Measurements from ENCODE around the gene MICAL1. TPM values are rescaled to one million over a fixed set of nuclear protein-coding genes. Genes with fewer than 3 reads are reported as not detected.

MICAL1 gene
- total and polyA plus RNA-seq, 2 donors (not counting 1 experiment from before 2014, with no cell fraction given), result 202 to 319 TPM

DNA sequence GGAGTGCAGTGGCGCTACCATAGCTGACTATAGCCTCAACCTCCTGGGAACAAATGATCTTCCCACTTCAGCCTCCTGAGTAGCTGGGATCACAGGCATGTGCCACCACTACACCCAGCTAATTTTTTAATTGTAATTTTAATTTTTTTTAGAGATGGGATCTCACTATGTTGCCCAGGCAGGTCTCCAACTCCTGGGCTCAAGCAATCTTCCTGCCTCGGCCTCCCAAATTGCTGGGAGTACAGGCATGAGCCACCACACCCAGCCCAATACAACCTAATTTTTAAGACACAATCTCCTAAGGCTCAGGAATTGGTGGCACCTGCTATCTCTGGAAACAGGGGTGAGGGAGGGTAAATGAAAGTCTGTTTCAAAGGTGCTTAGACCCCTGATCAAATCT lies 21.6 kb upstream of the MICAL1 start:
- H3K4me3 Mint-ChIP-seq, result peak overlapping the region; percentile 86
- DNase-seq (no peak), ATAC-seq (ENCODE audit: low read depth) (no peak)
- CTCF ChIA-PET, result interaction anchor here (1.1 kb wide), 1 partner anchor 18 kb away, joined by 3 read pairs; no protein-coding TSS in a partner anchor
- Histone ChIP-seq H3K4me3 (ENCODE audit: control extremely low read depth in 1 of 5, extremely low read depth in 1 of 5, insufficient read depth in 1 of 5, low read depth in 2 of 5, low read length in 4 of 5) (peak overlapping the region in 2 of 5 experiments; percentile 12 to 34), H3K4me1 (ENCODE audit: control insufficient read depth in 2 of 2, insufficient read depth in 2 of 2, low read length in 2 of 2) (peaks cover 64 to 69% of the 10 kb centered on the region in 2 donors), H3K79me2 (ENCODE audit: control insufficient read depth, insufficient read depth, low read length) (peaks cover 86% of the 10 kb centered on the region), H4K20me1 (ENCODE audit: control insufficient read depth, insufficient read depth, low read length, poor library complexity, severe bottlenecking) (peaks cover 18% of the 10 kb centered on the region), H3K36me3 (replicated peaks in 1 of 2; ENCODE audit: control extremely low read depth in 1 of 2, control insufficient read depth in 1 of 2, extremely low read depth in 1 of 2, insufficient read depth in 2 of 2, low read length in 1 of 2) (peaks cover 6 to 64% of the 10 kb centered on the region in 2 experiments), H3K9ac (ENCODE audit: low read length) (peak overlapping the region; percentile 68), H3K27ac (ENCODE audit: low read length in 2 of 2) (peak overlapping the region in 1 of 2 donors; percentile 81), H3K27me3 (replicated peaks in 1 of 4; ENCODE audit: control extremely low read depth in 1 of 4, control insufficient read depth in 3 of 4, insufficient read depth in 4 of 4, low read length in 3 of 4) (no peaks in the 10 kb centered on the region), H2AFZ (ENCODE audit: insufficient read depth, low read depth, low read length, poor library complexity, severe bottlenecking) (no peak overlapping the region), H3K4me2 (replicated peaks; ENCODE audit: low read depth, low read length, poor library complexity, severe bottlenecking) (peak overlapping the region; percentile 91), H3K9me3 (ENCODE audit: control extremely low read depth in 1 of 3, control insufficient read depth in 2 of 3, insufficient read depth in 1 of 3, low read length in 2 of 3) (no peaks in the 10 kb centered on the region)
- peaks cover 82% of the 10 kb centered on the region for H3K4me1 Mint-ChIP-seq
- peak overlapping the region; percentile 84 for H3K27ac Mint-ChIP-seq
- TF ChIP-seq, protein P1, sequence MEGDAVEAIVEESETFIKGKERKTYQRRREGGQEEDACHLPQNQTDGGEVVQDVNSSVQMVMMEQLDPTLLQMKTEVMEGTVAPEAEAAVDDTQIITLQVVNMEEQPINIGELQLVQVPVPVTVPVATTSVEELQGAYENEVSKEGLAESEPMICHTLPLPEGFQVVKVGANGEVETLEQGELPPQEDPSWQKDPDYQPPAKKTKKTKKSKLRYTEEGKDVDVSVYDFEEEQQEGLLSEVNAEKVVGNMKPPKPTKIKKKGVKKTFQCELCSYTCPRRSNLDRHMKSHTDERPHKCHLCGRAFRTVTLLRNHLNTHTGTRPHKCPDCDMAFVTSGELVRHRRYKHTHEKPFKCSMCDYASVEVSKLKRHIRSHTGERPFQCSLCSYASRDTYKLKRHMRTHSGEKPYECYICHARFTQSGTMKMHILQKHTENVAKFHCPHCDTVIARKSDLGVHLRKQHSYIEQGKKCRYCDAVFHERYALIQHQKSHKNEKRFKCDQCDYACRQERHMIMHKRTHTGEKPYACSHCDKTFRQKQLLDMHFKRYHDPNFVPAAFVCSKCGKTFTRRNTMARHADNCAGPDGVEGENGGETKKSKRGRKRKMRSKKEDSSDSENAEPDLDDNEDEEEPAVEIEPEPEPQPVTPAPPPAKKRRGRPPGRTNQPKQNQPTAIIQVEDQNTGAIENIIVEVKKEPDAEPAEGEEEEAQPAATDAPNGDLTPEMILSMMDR (IDR thresholded peaks at IDR 0.05), result no peak
- no peak for TF ChIP-seq EZH2 (IDR thresholded peaks at IDR 0.05; ENCODE audit: borderline replicate concordance, insufficient read depth, low read depth, low read length, poor library complexity, severe bottlenecking)
- H3K9me3 Mint-ChIP-seq (ENCODE audit: insufficient read depth), result no peaks in the 10 kb centered on the region
- intact Hi-C loops (cut with micrococcal nuclease), result no loop called here
- POLR2A ChIA-PET, result no interaction called here
- no peaks in the 10 kb centered on the region for H3K27me3 Mint-ChIP-seq
- WGBS (ENCODE audit: insufficient coverage), result 100% methylated on average over 1 of the region's 2 CpGs

GRCh38 chr6:109475625-109476024 lies 20.1 kb upstream of the MICAL1 start:
- Histone ChIP-seq H3K9ac (ENCODE audit: low read length) (no peak overlapping the region), H3K79me2 (ENCODE audit: control insufficient read depth, insufficient read depth, low read length) (peaks cover 86% of the 10 kb centered on the region), H3K9me3 (ENCODE audit: control extremely low read depth in 1 of 3, control insufficient read depth in 2 of 3, insufficient read depth in 1 of 3, low read length in 2 of 3) (no peaks in the 10 kb centered on the region), H3K4me1 (ENCODE audit: control insufficient read depth in 2 of 2, insufficient read depth in 2 of 2, low read length in 2 of 2) (peaks cover 57 to 62% of the 10 kb centered on the region in 2 donors), H3K27ac (ENCODE audit: low read length in 2 of 2) (peak overlapping the region in 1 of 2 donors; percentile 35), H3K4me2 (replicated peaks; ENCODE audit: low read depth, low read length, poor library complexity, severe bottlenecking) (no peak overlapping the region), H2AFZ (ENCODE audit: insufficient read depth, low read depth, low read length, poor library complexity, severe bottlenecking) (no peak overlapping the region), H3K4me3 (ENCODE audit: control extremely low read depth in 1 of 5, extremely low read depth in 1 of 5, insufficient read depth in 1 of 5, low read depth in 2 of 5, low read length in 4 of 5) (no peak overlapping the region), H4K20me1 (ENCODE audit: control insufficient read depth, insufficient read depth, low read length, poor library complexity, severe bottlenecking) (peaks cover 33% of the 10 kb centered on the region), H3K27me3 (replicated peaks in 1 of 4; ENCODE audit: control extremely low read depth in 1 of 4, control insufficient read depth in 3 of 4, insufficient read depth in 4 of 4, low read length in 3 of 4) (no peaks in the 10 kb centered on the region), H3K36me3 (replicated peaks in 1 of 2; ENCODE audit: control extremely low read depth in 1 of 2, control insufficient read depth in 1 of 2, extremely low read depth in 1 of 2, insufficient read depth in 2 of 2, low read length in 1 of 2) (peaks cover 1 to 66% of the 10 kb centered on the region in 2 experiments)
- H3K4me1 Mint-ChIP-seq, result peaks cover 80% of the 10 kb centered on the region
- no peaks in the 10 kb centered on the region for H3K27me3 Mint-ChIP-seq
- no peak for DNase-seq
- CTCF ChIA-PET, result no interaction called here
- POLR2A ChIA-PET, result no interaction called here
- no peaks in the 10 kb centered on the region for H3K9me3 Mint-ChIP-seq (ENCODE audit: insufficient read depth)
- TF ChIP-seq, protein P1 (IDR thresholded peaks at IDR 0.05), result no peak
- no peak for TF ChIP-seq EZH2 (IDR thresholded peaks at IDR 0.05; ENCODE audit: borderline replicate concordance, insufficient read depth, low read depth, low read length, poor library complexity, severe bottlenecking)
- intact Hi-C loops (cut with micrococcal nuclease), result no loop called here
- ATAC-seq (ENCODE audit: low read depth), result no peak
- no peak overlapping the region for H3K4me3 Mint-ChIP-seq
- WGBS (ENCODE audit: insufficient coverage), result no CpG with 5 or more reads among the region's 2 CpGs
- H3K27ac Mint-ChIP-seq, result no peak overlapping the region

Data from B cell (primary cell).